NCI-H2081 treated with DMSO at 0.1 percent for 48 hours (cell line): Measurements from ENCODE around the gene OSBPL5.
"Not testable (repeated sequence)": the region's sequence is repeated elsewhere in the genome, so short reads cannot be mapped to it uniquely, and the experiment has no call there.

ENCODE experiments used
- DNase-seq: peaks from one replicate; lab custom pipeline; 2025; lab: John Stamatoyannopoulos, UW

OSBPL5 gene

GRCh38 chr11:3120071-3120792 is 44.9 kb downstream of the OSBPL5 start:
- no peak for DNase-seq

GRCh38 chr11:3119141-3119821 is 45.8 kb downstream of the OSBPL5 start:
- no peak for DNase-seq

GRCh38 chr11:3115321-3115720 is 49.8 kb downstream of the OSBPL5 start:
- no peak for DNase-seq

GRCh38 chr11:3113661-3114060 is 51.4 kb downstream of the OSBPL5 start:
- DNase-seq, result not testable (repeated sequence)

GRCh38 chr11:3111919-3112690 is 53.0 kb downstream of the OSBPL5 start:
- no peak for DNase-seq

GRCh38 chr11:3111466-3111865 is 53.6 kb downstream of the OSBPL5 start:
- DNase-seq, result no peak

GRCh38 chr11:3109921-3110706 is 55.0 kb downstream of the OSBPL5 start:
- DNase-seq, result no peak

GRCh38 chr11:3109434-3109833 is 55.7 kb downstream of the OSBPL5 start:
- DNase-seq, result no peak

GRCh38 chr11:3108183-3108721 is 56.9 kb downstream of the OSBPL5 start:
- DNase-seq, result no peak

GRCh38 chr11:3107608-3108182 is 57.4 kb downstream of the OSBPL5 start:
- no peak for DNase-seq

- DNase-seq, result no peak
These were observed 58.2 kb downstream of the OSBPL5 start for GRCh38 chr11:3106736-3107524.

- no peak for DNase-seq
These were observed 59.0 kb downstream of the OSBPL5 start for GRCh38 chr11:3105791-3106735.

GRCh38 chr11:3104961-3105790 is 59.9 kb downstream of the OSBPL5 start:
- no peak for DNase-seq

GRCh38 chr11:3104051-3104714 is 60.9 kb downstream of the OSBPL5 start:
- DNase-seq, result no peak

- no peak for DNase-seq
These were observed 62.0 kb downstream of the OSBPL5 start for GRCh38 chr11:3103076-3103475.

GRCh38 chr11:3102641-3102921 is 62.5 kb downstream of the OSBPL5 start:
- DNase-seq, result no peak

GRCh38 chr11:3101921-3102640 is 63.0 kb downstream of the OSBPL5 start:
- no peak for DNase-seq

GRCh38 chr11:3099178-3099577 is 65.9 kb downstream of the OSBPL5 start:
- no peak for DNase-seq
